ENCODE results near the gene MCCC1.
"Not testable (repeated sequence)": the region's sequence is repeated elsewhere in the genome, so short reads cannot be mapped to it uniquely, and the experiment has no call there.

MCCC1 gene

DNA sequence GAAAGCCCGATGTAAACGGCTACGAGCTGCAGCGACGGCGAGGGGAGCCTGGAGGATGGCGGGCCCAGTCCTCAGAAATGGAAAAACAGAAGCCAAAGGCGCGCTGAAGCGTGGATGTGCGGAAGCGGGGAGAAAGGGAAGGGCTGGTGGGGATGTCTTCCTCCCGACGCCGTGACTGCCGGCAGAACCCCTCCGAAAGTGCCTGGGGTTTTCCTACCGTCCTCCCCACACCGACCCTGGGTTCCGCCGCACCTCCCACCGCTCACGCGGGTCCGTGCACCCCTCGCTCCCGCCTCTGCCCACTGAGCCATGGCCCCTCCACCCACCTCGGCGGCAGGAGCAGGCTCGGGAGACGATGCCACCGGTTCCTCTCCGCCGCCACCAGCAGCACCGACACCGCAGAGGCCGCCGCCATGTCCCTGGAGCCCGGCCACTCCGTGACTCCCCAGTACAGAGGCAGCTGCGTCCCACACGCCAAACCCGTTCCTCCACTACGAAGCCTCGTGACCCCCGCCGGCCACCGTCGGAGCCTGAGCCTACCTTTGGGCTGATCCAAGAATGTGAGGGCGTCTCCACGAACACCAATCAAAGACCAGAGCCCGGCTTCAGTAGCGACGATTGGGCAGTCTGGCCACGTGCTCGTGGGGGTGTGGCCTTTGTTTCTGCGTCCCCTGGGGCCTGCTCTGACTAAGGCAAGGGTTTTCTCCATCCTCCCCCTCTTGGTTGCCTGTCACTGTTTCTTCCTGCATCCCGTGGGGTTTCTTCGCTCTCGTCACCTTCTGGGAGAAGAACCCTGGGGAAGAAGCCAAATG is at the start of gene MCCC1:
Gene MCCC1 (minus strand): TSS at position 471 of the 812 bp plus-strand sequence. CDS start 56 bp downstream, at position 415.
- peak; percentile 99 for DNase-seq (ENCODE audit: low read depth)

DNA sequence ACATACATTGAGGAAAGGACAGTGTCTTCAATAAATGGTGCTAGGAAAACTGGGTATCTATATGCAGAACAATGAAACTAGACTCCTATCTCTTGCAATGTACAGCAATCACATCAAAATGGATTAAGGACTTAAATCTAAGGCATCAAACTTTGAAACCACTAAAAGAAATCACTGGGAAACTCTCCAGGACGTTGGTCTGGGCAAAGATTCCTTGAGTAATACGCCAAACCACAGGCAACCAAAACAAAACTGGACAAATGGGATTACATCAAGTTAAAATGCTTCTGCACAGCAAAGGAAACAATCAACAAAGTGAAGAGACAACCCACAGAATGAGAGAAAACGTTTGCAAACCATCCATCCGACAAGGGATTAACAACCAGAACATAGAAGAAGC is 48.8 kb upstream of the MCCC1 start:
- DNase-seq (ENCODE audit: low read depth): peak; percentile 97

DNA sequence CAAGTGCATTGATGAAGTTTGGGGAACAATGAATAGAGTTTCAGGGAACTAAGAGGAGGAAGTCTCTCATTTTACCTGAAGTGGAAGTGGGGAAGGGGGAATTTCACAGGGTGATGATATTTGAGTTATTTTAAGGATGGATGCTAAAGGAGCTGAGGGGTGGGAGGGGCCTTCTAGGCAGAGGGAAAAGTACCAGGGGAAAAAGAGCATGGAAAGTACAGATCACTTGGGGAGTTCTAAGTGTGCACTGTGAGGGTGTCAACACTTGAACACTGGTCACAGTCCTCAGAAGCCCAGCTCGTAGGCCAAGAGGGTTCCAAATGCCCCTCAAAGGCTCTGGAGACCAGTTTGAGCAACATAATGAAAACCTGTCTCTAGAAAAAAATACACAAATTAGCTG is 45.1 kb upstream of the MCCC1 start:
- no peak for DNase-seq (ENCODE audit: low read depth)

DNA sequence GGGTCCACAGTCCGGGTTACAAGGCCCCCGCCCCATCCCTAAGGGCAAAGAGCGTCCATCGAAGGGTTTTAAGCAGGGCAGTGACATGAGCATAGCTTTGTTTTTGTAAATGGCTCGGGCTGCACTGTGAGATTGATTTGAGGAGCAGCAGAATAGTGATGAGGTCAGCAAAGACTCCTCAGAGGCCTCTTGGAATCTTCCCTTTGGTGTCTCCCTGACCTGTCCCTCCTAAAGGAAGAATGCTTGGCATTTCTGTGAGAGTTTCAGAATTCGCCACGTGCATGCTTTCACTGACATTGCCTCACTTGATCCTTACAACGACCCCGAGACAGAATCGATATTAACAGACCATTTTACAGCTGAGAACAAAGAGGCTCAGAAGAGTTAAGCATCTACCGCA is 42.9 kb upstream of the MCCC1 start:
- peak; percentile 33 for DNase-seq (ENCODE audit: low read depth)

DNA sequence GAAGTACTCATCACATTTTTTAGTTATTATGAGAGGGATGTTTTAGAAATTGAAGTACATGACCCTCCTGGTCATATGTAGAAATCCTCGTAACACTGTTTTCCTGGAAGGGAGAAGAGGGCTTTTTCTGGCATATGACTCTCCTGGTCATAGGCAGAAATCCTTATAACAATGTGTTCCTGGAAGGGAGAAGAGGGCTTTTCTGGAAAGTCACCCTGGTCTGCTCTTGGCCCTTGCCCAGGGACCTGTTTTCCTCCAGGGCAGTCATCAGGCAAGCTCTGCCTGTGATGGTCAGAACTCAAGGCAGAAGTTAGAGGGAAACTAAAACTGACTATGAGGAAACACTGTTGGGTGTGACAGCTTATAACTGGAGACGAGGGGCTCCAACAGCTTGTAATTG is 35.5 kb upstream of the MCCC1 start:
- DNase-seq (ENCODE audit: low read depth): no peak

DNA sequence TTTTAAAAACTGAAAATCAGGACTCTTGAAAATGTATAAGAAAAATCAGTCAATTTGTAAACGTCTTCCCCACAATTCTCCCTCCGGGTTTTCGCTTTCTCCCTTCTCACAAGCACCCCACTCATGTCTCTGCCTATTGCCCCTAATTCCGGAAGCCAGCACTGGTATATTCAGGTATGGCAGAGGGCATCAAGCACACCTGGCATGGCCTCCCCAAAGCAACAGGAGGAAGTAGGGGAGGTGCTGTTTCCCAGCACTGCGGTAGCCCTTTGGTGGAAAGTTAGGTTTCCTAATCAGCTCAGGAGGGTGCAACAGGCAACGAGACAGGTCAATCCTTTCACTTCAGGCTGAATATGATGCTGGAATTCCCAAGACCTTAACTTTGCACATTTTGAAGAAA is 33.1 kb upstream of the MCCC1 start:
- no peak for DNase-seq (ENCODE audit: low read depth)

DNA sequence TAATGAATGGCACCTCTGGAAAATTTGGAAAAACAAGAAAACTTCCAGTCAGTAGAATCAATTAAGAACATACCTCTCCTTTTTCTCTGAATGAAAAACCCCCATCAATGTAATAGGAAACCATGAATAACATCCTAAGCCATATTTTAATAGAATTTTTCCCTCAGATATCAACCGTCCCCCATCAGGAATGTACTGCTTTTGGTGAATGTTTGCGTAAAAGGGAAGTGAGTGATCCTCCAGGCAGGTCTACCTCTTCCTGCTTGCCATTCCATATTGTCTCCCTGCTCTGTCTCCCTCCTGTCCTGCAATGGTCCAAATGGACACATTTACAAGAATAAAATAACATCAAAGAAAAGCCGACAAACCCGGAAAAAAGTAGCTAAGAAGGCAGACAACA is 32.4 kb upstream of the MCCC1 start:
- peak; percentile 44 for DNase-seq (ENCODE audit: low read depth)

DNA sequence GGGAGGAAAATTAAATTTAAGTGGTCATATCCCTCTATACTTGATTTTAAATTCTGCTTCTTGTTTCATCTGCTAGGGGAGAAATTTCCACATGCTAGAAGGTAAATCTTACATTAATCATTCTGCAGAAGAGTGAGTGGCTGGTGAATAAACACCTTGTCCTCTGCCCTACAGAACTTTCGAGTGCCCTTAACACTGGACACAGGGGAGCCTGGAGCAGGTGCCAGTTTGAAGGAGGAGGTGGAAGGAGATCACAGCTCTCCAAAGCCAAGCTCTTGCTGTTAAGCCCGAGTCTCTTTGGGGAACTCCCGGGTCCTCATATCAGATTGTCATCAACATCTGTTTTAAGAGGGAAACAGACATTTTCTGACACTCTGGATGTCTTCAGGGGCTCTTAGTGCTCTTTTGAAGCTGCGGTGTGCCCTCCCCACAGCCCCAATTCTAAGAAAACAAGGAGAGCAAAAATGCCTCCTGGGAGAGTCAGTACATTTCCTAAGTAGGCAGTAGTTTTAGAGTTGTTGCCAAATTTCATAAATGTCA is 32.0 kb upstream of the MCCC1 start:
- DNase-seq (ENCODE audit: low read depth): no peak

DNA sequence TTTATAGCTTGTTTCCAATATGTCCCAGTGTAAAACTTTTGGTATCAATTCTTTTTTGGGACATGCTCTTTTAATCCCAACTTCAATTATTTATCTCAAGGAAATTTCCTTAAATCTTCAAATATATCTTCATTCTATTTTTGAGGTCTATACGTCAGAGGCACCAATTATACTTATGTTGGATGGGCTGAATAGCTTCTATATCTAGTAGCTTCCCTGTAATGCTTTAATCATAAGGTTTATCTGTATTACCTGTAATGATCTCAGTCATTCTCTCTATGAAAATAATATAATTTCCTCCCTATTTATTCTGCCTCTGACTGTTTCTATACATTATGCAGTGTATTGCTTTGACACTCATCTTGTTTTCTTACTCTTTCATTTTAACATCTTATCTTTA is 29.9 kb upstream of the MCCC1 start:
- DNase-seq (ENCODE audit: low read depth): peak; percentile 33

DNA sequence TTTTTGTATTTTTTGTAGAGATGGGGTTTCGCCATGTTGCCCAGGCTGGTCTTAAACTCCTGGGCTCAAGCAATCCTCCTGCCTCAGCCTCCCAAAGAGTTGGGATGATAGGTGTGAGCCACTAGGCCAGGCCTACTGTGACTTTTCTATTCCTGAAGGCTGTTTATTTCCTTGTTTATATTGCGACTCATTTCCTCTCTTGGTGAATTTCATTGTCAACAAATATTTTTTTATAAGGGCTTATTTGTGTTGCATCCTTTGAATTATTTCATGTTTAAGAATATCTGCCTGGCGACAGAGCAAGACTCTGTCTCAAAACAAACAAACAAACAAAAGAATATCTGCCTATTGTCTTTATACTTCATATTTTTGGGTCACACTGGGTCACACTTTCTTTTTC is 29.4 kb upstream of the MCCC1 start:
- DNase-seq (ENCODE audit: low read depth): no peak

DNA sequence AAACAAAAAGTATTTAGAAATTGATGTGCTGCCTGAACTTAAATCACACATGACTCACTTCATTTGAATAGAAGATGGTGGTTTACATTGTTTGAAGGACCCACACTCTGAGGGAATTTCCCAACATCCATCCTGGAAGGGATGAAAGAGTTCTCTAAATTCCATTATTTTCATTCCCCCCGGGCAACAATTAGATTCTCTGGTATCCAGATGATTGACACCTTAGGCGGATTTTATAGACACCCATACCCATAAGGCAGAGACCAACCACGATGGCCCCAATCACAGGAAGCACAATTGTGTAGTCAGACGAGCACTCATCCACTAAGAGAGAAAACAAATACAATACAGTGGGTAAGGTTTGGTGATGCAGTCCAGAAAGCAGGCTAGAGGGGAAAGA is 24.6 kb upstream of the MCCC1 start:
- DNase-seq (ENCODE audit: low read depth): peak; percentile 67

DNA sequence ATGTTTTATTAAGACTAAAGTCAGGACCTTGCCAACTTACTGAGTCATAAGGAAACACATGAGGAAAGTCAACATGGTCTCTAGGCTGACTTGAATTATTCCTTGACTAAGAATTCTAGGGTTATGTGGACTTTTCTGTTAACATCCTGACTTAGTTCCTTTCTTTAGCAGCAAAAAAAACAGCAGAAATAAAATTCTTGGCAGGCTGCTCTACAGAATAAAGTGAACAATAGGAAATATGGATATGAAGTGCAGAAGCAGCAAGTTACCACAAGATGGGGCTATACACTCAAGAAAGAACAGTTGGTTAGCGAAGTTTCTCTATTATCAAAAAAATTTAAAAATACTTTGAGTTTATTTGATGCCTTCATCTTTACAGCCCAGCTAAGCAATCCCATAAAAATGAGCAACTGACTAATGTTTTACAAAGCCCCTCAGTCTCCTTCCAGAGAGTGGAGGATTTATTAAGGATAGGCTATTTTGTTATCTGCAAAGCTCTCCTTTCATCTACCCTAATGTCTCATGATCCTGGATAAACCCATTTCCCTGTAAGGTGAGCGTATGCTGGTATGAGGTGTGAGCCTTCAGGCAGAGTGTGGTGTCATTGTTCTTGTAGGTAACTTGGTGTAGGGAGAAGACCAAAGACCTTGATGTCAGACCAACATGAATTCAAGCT is 23.1 kb upstream of the MCCC1 start:
- peak; percentile 49 for DNase-seq (ENCODE audit: low read depth)

DNA sequence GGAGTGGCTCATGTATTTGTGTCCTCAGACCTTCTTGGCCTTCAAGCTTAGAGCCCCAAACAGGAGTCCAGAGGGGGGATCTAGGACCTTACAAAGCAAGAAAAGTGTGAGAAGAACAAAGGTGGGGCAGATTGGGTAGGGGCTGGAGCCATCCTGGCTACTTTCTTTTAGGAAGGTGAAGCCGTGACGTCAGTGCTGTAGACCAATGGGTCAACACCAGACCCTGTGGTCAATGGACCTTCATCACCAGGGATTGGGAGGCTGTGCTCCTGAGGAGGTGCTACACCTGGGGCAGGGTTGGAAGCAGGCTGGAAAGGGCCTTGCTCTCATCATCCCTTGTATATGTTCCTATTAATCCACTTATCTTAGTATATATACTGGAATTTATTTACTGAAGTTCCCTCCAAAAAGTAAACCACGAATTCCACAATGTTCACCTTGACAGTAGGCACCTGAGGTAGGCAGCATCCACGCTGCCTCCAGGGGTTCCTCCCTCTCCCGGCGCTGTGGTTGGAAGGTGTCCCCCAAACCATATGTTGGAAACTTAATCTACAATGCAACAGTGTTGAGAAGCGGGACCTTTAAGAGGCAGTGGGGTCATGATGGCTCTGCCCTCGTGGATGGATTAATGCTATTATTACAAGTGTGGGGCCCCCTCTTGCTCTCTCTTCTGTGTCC is 21.4 kb upstream of the MCCC1 start:
- DNase-seq (ENCODE audit: low read depth): no peak

DNA sequence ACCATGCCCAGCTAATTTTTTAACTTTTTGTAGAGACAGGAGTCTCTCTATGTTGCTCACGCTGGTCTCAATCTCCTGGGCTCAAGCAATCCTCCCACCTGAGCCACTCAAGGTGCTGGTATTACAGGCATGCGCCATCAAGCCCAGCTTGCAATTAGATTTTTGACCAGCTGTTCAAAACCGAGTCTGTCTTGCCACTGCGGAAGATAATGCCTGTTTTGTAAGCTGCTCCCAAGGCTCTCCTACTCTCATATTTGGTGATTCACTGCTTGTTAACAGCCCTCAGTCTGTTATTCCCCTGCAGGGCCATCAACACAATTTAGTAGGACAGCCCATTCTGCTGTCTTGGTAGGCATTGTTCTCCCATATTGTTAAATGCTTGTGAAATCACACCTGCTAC is 17.8 kb upstream of the MCCC1 start:
- no peak for DNase-seq (ENCODE audit: low read depth)

DNA sequence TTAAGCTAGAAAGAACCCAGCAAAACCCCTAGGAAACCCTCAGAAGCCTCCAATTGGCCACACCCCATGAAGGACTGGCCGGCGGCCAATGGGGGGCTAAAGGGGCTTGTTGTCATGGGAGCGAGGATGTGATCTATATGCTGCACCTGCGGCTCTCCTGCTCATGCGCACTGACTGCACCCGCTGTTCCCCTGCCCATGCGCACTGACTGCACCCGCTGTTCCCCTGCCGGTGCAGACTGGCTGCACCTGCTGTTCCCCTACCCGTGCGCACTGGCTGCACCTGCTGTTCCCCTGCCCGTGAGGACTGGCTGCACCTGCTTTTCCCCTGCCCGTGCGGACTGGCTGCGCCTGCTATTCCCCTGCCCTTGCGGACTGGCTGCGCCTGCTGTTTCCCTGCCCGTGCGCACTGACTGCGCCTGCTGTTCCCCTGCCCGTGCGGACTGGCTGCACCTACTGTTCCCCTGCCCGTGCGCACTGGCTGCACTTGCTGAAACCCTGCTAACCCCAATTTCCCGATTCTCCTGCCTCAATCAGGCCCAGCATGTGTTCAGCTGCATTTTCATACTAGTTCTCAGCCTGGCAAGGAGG is 16.8 kb upstream of the MCCC1 start:
- no peak for DNase-seq (ENCODE audit: low read depth)

DNA sequence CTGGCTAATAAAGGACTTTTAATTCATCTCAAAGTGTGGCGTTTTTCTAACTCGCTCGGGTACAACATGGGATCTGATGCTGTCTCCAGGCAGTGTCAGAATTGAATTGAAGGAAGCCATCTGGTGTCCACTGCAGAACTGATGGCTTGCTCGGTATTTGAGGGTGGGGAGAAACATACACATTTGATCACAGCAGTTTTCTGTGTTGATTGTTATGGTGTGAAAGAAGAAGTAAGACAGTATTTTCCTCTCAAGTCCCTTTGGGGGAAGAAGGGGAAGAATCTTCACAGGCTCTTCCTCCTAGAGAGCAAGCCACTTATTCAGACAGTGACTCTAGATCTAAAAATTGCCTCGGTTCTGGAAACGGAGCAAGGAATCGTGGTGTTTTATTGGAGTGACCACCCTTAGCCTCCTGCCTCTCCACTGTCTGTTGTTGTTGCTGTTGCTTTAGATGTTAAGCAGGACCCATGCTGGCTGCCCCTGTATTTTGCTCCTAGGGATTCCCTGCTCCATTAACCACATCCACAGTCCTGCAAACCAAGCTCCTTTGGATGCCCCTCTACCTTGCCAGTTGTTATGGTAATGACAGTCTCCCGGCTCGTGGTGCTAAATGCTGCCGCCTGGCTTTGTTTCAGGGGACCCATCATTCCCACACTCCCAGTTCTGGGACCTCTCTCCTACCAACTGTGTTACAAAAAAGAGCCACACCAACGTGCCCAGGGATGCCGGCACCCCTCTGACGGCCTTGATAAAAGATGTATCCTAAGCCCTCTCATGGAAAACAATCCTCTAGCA is 15.3 kb upstream of the MCCC1 start:
- DNase-seq (ENCODE audit: low read depth): no peak

DNA sequence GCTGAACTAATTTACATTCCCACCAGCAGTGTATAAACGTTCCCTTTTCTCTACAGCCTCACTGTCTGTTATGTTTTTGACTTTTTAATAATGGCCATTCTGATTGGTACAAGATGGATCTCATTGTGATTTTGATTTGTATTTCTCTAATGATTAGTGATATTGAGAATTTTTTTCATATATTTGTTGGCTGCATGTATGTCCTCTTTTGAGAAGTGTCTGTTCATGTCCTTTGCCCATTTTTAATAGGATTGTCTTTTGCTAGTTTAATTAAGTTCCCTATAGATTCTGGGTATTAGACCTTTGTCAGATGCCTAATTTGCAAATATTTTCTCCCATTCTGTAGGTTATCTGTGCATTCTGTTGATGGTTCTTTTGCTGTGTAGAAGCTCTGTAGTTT is 10.6 kb upstream of the MCCC1 start:
- not testable (repeated sequence) for DNase-seq (ENCODE audit: low read depth)

DNA sequence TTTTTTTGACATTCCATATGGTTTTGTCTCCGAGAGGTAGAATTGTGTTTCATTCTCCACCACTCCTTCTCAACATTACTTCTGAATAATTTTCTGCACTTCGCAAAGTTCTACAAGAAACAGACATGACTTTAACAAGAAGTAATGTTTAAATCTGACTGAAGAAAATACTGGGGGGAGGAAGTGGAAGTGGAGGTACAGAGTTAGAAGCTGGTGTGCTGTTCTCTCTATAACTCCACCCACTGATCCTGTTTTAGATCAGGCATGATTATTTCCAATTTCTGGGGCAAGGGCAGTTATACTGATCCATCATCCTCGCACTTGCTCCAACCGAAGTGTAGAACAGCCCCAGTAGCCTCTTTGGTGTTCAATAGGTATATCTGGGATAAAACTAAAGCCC is 9.2 kb upstream of the MCCC1 start:
- DNase-seq (ENCODE audit: low read depth): no peak

DNA sequence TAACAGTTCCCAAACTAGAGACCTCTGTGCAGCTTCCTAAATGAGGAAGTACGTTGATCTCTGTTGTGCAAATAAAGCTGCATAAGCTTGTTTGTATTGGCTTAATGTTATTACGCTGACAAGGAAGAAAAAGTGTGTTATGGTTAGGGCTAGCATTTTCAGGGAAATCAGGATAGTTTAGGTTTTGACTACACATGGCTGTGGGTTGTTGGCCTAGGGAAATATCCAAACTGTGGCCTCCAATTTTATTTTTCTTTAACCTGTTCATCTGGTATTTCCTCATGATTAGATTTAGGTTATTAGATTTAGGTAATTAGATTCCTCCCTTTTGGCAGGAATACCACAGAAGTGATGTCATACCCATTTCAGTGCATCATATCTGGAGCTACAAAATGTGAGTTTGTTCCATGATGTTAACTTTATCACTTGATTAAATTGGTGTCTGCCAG is 8.7 kb upstream of the MCCC1 start:
- DNase-seq (ENCODE audit: low read depth): no peak

DNA sequence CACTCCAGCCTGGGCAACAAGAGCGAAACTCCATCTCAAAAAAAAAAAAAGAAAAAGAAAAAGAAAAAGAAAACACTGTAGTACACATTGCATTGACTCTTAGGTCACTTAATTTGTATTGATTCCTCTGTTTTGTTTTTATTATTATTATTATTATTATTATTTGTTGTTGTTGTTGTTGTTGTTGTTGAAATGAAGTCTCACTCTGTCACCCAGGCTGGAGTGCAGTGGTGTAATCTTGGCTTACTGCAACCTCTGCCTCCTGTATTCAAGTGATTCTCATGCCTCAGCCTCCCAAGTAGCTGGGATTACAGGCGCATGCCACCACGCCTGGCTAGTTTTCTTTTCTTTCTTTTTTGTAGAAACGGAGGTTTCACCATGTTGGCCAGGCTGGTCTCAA is 8.1 kb upstream of the MCCC1 start:
- not testable (repeated sequence) for DNase-seq (ENCODE audit: low read depth)

DNA sequence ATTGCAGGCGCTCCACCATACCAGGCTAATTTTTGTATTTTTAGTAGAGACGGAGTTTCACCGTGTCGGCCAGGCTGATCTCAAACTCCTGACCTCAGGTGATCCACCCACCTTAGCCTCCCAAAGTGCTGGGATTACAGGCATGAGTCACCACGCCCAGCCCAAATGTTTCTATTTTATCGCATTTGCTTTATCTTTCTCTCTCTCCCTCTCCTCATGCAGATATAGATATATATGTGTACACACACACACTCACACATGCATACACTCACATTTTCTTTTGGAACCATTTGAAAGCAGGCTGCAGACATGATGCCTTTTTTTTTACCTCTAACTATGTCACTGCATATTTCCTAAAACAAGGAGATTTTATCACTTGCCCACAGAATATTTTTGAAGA is 7.3 kb upstream of the MCCC1 start:
- no peak for DNase-seq (ENCODE audit: low read depth)

DNA sequence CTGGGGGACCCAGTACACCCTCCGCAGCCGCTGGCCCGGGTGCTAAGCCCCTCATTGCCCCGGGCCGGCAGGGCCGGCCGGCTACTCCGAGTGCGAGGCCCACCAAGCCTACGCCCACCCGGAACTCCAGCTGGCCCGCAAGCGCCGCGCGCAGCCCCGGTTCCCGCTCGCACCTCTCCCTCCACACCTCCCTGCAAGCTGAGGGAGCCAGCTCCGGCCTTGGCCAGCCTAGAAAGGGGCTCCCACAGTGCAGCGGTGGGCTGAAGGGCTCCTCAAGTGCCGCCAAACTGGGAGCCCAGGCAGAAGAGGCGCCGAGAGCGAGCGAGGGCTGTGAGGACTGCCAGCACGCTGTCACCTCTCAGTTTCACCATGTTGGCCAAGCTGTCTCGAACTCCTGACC is 4.7 kb upstream of the MCCC1 start:
- not testable (repeated sequence) for DNase-seq (ENCODE audit: low read depth)
